Peyer's patch (tissue), 4 donors: Measurements from ENCODE around the gene IRX5.

Source experiments
- CTCF ChIP-seq, 6 experiments: fragments of 450-650 bp in 4 of 6; fragments of 200-600 bp in 2 of 6; sonication (generic) in 1 of 6; IDR thresholded peaks; one replicate each; pipeline ENCODE4 v1.5.1; 2017 to 2019; ENCODE audit warnings: antibody characterized with exemption in 6 of 6, mild to moderate bottlenecking in 3 of 6, moderate library complexity in 1 of 6
- POLR2A ChIP-seq, 2 donors: fragments of 450-650 bp; IDR thresholded peaks; one replicate each; pipeline ENCODE4 v1.5.1; 2017; ENCODE audit warnings: antibody characterized with exemption in 2 of 2, mild to moderate bottlenecking in 2 of 2, moderate library complexity in 2 of 2

DNA sequence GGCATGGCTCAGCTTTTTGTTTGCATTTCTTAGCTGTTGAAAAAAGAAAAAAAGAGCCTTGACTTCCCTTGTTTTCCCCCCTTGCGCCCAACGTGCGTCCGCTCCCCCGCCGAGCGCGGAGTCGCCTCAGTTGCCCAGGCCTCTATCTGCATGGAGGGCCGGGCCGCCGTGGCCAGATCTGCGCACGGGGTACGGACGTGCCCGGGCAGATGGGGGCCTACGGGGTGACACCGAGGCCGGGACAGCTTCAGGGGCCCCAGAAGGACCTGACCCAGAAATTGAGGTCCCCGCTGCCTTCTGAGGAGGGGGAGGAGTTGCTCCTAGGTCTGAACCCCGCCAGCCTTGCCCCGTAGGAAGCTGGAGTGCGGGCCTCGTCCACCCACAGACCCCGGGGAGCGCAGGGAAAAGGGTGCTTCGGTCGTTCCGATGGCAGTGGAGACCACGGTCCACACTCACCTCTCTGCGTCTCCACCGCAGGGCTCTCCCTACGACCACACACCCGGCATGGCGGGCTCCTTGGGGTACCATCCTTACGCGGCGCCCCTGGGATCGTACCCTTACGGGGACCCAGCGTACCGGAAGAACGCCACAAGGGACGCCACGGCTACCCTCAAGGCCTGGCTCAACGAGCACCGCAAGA is 1.5 kb downstream of the IRX5 start:
- no peak for TF ChIP-seq CTCF (IDR thresholded peaks at IDR 0.05)
- no peak for TF ChIP-seq POLR2A (IDR thresholded peaks at IDR 0.05)
